Neutrophil (primary cell): ENCODE measurements around the gene MYH9.

Experiments
- H3K27ac ChIP-seq: fragments of 200-600 bp; sonication (generic); 2 replicates; pipeline ENCODE4 v1.5.1; 2016; ENCODE audit warnings: mild to moderate bottlenecking, moderate library complexity
- H3K27me3 ChIP-seq: fragments of 200-600 bp; sonication (generic); 2 replicates; pipeline ENCODE4 v1.6.0; 2016; ENCODE audit warnings: mild to moderate bottlenecking
- H3K36me3 ChIP-seq: fragments of 200-600 bp; sonication (generic); 2 replicates; pipeline ENCODE4 v1.5.1; 2017
- H3K4me1 ChIP-seq, 2 experiments: fragments of 200-600 bp in 1 of 2; sonication (generic) in 1 of 2; 1 replicate in 1 of 2; 2 replicates in 1 of 2; pipeline versions ENCODE4 v1.5.1 to v1.6.1; 2013 to 2016; ENCODE audit warnings: low read depth in 1 of 2, low read length in 1 of 2, mild to moderate bottlenecking in 1 of 2, moderate library complexity in 1 of 2; ENCODE audit not compliant: control insufficient read depth in 1 of 2, insufficient read depth in 1 of 2
- H3K4me3 ChIP-seq, 2 experiments: fragments of 200-600 bp in 1 of 2; sonication (generic) in 1 of 2; 1 replicate in 1 of 2; 2 replicates in 1 of 2; pipeline ENCODE4 v1.5.1; 2013 to 2016; ENCODE audit warnings: low read depth in 1 of 2, low read length in 1 of 2, mild to moderate bottlenecking in 1 of 2, moderate library complexity in 1 of 2
- H3K9me3 ChIP-seq: fragments of 200-600 bp; sonication (generic); 2 replicates; pipeline ENCODE4 v1.5.1; 2016
- TF ChIP-seq, protein P1 (sequence below): fragments of 200-600 bp; sonication (generic); IDR thresholded peaks from 2 replicates; pipeline ENCODE4 v1.5.1; 2016; ENCODE audit warnings: antibody characterized with exemption

The MYH9 gene

DNA sequence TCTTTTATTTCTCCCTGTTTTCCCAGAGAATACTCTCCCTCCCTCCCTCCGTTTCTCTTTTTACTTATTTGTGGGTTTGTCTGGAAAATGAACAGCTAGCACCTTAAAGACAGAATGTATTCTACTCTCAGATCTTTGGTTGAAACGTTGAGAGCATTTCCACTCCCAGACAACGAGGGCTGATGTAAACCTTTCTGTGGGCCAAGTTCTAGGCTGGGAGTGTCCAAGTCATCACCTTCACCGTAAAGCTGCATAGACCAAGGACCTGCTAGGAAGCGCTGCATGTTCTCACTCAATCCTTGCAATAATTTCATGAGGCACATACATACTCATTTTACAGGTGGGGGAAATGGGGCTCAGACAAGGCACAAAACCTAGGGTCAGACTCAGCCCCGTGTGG, 32.4 kb downstream of the MYH9 start:
- Histone ChIP-seq H3K4me1 (peaks cover 89 to 99% of the 10 kb centered on the region in 2 experiments), H3K9me3 (no peaks in the 10 kb centered on the region), H3K27ac (peak overlapping the region; percentile 91), H3K27me3 (no peaks in the 10 kb centered on the region), H3K4me3 (no peak overlapping the region), H3K36me3 (peaks cover 25% of the 10 kb centered on the region)
- TF ChIP-seq, protein P1, sequence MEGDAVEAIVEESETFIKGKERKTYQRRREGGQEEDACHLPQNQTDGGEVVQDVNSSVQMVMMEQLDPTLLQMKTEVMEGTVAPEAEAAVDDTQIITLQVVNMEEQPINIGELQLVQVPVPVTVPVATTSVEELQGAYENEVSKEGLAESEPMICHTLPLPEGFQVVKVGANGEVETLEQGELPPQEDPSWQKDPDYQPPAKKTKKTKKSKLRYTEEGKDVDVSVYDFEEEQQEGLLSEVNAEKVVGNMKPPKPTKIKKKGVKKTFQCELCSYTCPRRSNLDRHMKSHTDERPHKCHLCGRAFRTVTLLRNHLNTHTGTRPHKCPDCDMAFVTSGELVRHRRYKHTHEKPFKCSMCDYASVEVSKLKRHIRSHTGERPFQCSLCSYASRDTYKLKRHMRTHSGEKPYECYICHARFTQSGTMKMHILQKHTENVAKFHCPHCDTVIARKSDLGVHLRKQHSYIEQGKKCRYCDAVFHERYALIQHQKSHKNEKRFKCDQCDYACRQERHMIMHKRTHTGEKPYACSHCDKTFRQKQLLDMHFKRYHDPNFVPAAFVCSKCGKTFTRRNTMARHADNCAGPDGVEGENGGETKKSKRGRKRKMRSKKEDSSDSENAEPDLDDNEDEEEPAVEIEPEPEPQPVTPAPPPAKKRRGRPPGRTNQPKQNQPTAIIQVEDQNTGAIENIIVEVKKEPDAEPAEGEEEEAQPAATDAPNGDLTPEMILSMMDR, result no peak

DNA sequence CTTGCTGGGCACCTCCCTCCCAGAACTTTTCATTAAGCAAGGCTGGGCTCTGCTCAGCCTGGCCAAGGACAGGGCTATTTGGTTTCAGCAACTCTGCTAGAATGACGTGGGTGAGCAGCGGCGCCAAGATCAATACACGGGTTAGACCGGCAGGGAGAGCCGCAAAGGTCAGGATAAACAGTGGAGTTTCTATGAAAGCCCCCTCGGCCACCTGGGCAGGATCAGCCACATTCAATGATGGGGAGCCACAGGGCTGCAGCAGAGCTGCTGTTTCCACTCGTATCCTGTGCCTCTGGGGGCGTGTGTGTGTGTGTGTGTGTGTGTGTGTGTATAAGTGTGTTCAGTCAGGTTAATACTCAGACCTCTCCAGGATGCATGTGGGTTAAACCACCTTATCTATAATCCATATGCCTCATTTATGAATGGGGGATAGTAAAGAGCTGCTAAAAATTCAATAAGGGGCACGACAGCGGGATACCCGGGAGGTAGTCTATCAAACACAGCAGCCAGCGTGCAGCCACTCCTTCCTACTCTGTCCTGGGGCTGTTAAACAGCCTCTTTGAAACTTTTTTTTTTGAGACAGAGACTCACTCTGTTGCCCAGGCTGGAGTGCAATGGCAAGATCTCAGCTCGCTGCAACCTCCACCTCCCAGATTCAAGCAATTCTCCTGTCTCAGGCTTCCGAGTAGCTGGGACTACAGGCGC, 34.8 kb downstream of the MYH9 start:
- Histone ChIP-seq H3K4me1 (peaks cover 68 to 91% of the 10 kb centered on the region in 2 experiments), H3K4me3 (no peak overlapping the region), H3K27ac (peak overlapping the region; percentile 91), H3K9me3 (no peaks in the 10 kb centered on the region), H3K36me3 (peaks cover 32% of the 10 kb centered on the region), H3K27me3 (no peaks in the 10 kb centered on the region)
- TF ChIP-seq, protein P1, result no peak

DNA sequence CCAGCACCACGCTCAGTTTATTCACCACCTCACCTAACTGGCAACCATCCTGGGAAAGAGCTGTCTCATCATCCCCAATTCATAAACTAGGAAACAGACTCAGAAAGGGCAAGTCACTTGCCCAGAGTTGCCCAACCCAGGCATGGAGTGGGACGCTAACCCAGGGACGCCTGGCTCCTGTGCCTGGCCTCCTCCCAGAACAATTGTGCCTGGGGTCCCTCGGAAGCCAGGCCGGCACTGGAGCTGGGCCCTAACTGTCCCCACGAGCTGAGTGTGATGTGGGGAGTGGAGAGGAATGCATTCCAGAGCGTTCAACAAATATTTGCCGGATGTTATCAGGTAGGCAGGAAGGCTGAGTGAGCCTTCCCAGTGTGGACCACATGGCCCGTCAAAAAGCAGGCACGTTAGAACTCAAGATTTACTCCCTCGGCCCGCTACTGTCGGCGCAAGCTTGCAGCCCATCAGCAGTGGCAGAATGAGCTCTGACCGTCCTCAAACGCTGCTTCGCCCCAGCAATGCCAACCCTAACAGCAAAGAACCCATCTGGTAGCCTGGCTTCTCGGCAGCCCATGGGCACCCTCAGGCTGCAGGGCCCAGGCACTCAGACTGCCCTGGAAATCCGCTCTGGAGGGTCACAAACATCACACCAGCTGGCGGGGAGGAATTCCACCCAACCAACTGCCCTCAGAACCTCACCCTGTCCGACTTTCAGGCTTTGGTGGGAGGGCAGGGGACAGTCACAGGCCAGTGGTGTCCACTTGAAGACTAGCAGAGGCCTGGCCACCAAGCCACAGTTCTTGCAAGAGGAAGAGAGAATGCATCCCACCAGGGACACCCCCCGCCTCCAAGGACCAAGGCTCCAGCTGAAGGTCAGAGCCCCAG, 35.6 kb downstream of the MYH9 start:
- TF ChIP-seq, protein P1, result no peak
- Histone ChIP-seq H3K36me3 (peaks cover 36% of the 10 kb centered on the region), H3K27ac (peak overlapping the region; percentile 91), H3K9me3 (no peaks in the 10 kb centered on the region), H3K4me1 (peaks cover 60 to 83% of the 10 kb centered on the region in 2 experiments), H3K4me3 (no peak overlapping the region), H3K27me3 (no peaks in the 10 kb centered on the region)

DNA sequence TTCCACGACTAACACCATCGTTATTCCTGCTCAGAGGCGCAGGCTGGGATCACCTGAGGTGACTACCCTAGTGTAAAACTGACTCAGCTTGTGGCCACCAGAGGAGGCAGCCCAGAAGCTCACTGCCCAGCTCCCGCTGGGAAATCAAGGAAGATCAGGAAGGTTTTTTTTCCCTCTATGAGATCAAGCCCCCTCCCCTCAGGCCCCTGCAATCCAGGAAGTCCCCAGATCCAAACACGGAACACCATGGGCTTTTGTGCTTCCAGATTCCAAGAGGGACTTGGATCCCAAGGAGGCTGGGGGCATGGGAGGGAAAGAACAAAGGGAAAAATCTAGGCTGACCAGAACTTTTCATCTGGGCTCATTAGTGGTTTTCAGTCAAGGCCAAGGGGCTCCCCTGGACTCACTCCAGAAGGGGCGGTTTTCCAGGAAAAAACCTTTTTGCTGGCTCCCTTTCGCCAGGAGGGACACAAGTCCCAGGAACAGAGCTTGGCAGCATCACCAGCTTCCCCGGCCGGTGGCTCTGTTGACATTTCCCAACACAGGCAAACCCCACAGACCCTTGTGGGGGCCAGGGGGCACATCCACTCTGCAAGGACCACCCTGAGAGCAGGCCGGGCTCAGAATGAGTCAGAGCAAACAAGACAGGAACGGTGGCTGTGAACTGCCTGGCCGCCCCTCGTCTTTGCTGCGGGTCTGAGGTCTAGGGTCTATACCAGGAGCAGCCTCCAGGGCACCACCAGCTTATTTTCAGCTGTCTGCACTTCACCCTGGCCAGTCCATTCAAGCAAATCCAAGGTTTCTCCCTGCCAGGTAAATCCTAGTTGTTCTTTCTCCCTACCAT, 36.8 kb downstream of the MYH9 start:
- no peaks in the 10 kb centered on the region for H3K9me3 ChIP-seq
- H3K4me1 ChIP-seq, result peaks cover 50 to 72% of the 10 kb centered on the region in 2 experiments
- H3K27ac ChIP-seq, result peak overlapping the region; percentile 91
- H3K4me3 ChIP-seq, result no peak overlapping the region
- TF ChIP-seq, protein P1, result no peak
- H3K36me3 ChIP-seq, result peaks cover 43% of the 10 kb centered on the region
- H3K27me3 ChIP-seq, result no peaks in the 10 kb centered on the region

DNA sequence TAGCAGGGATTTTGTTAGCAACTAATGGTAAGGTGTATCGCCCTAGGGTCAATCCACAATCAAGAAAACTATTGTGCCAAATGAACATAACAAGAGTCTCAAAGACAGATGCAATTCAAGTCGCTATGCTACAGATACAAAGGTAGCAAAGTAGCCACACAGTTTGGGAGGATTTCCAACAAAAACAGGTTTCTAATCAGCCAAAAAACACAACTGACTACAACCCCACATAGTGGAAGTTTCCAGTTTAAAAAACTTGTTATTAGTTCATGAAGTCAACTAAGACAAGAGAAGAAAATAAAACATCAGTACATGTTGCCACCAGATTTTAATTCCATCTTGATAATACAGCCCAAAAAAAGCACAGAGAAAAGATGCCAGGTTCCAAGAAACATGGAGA, 38.0 kb downstream of the MYH9 start:
- Histone ChIP-seq H3K4me1 (peaks cover 41 to 67% of the 10 kb centered on the region in 2 experiments), H3K27me3 (no peaks in the 10 kb centered on the region), H3K4me3 (no peak overlapping the region), H3K9me3 (no peaks in the 10 kb centered on the region), H3K27ac (peak overlapping the region; percentile 91), H3K36me3 (peaks cover 55% of the 10 kb centered on the region)
- TF ChIP-seq, protein P1, result no peak
